ENCODE data around the gene RIPOR3. TPM values are rescaled to one million over a fixed set of nuclear protein-coding genes. Genes with fewer than 3 reads are reported as not detected.
A peak's percentile ranks its signal among the peaks of the same experiment; 100 is the strongest.

RIPOR3 gene
- total RNA-seq, 2 experiments from 2014 or later, result not detected

DNA sequence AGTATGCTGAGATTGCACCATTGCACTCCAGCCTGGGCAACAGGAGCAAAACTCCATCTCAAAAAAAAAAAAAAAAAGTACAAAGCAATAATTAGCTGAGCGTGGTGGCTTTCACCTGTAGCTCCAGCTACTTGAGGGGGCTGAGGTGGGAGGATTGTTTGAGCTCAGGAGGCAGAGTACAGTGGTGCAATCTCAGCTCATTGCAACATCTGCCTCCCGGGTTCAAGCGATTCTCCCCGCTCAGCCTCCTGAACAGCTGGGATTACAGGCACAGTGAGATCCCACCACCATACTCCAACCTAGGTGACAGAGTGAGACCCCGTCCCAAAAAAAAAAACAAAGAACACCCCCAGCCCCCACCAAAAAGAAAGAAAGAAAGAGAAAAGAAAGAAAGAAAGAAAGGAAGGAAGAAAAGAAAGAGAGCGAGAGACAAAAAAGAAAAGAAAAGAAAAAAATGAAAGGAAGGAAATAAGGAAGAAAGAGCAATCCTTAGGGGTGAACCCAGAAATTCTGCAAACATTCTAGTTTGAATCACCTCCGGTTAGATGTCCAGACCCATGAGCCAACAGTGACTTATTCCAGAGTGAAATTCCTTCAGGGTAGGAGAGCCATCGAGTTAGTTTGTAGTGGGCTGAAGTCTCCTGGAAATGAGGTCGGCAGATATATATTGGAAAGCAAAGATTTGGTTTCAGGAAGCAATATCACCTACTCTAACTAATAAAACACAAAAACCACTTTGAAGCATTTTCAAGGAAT lies 3.2 kb upstream of the RIPOR3 start:
- Mint-ChIP-seq H3K4me3 (no peak overlapping the region), H3K4me1 (ENCODE audit: low read depth) (peaks cover 18% of the 10 kb centered on the region)
- CTCF ChIA-PET, result interaction anchor here (0.6 to 1.4 kb wide), 2 partner anchors 100 to 102 kb away, joined by 3 read pairs; no protein-coding TSS in a partner anchor

DNA sequence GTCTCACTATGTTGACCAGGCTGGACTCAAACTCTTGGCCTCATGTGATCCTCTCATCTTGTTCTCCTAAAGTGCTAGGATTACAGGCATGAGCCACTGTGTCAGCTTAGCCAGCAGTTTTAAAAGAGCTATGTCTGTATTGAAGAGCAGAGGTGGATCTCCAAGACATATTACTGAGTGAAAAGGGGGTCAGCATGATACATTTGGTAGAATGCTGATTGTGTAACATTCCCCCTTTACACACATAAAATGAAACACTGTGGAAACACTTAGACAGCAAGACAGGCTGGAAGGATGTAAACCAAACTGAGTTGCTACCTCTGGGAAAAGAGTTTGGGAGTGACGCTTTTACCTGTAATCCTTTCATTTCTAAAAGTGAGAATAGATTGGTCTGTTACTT lies 1.7 kb upstream of the RIPOR3 start:
- Mint-ChIP-seq H3K27ac (no peak overlapping the region), H3K9me3 (no peaks in the 10 kb centered on the region), H3K36me3 (ENCODE audit: low read depth) (no peaks in the 10 kb centered on the region), H3K27me3 (ENCODE audit: low read depth) (peaks cover 48% of the 10 kb centered on the region), H3K4me3 (no peak overlapping the region), H3K4me1 (ENCODE audit: low read depth) (peaks cover 18% of the 10 kb centered on the region)
- intact Hi-C loops (cut with micrococcal nuclease), result no loop called here
- CTCF ChIA-PET, result interaction anchor here (1.0 kb wide), 1 partner anchor 57 kb away, joined by 5 read pairs; no protein-coding TSS in a partner anchor
- DNase-seq, result no peak

More for the DNA sequence above, 3.2 kb upstream of the RIPOR3 start:
- intact Hi-C loops (cut with micrococcal nuclease), result no loop called here
- Mint-ChIP-seq H3K36me3 (ENCODE audit: low read depth) (no peaks in the 10 kb centered on the region), H3K27me3 (ENCODE audit: low read depth) (peaks cover 37% of the 10 kb centered on the region), H3K27ac (no peak overlapping the region), H3K9me3 (no peaks in the 10 kb centered on the region)
- DNase-seq, result no peak

DNA sequence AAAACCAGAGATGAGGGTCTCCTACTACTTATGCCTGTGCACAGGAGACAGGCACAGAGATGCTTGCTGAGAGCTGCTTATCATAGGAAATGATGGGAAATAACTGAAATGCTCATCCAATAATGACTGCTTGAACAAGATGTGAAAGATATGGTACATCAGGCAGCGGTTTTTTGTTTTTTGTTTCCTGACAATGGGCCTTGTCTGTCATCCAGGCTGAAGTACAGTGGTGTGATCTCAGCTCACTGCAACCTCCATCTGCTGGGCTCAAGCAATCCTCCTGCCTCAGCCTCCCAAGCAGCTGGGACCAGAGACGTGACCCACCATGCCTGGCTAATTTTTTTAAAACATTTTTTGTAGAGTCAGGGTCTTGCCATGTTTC lies 1.2 kb upstream of the RIPOR3 start:
- H3K4me1 Mint-ChIP-seq (ENCODE audit: low read depth), result peaks cover 18% of the 10 kb centered on the region
- H3K36me3 Mint-ChIP-seq (ENCODE audit: low read depth), result no peaks in the 10 kb centered on the region
- no peak overlapping the region for H3K4me3 Mint-ChIP-seq
- CTCF ChIA-PET, result interaction anchor here (1.0 kb wide), 1 partner anchor 57 kb away, joined by 5 read pairs; no protein-coding TSS in a partner anchor
- no peak overlapping the region for H3K27ac Mint-ChIP-seq
- no peaks in the 10 kb centered on the region for H3K9me3 Mint-ChIP-seq
- intact Hi-C loops (cut with micrococcal nuclease), result no loop called here
- DNase-seq, result no peak
- H3K27me3 Mint-ChIP-seq (ENCODE audit: low read depth), result peaks cover 48% of the 10 kb centered on the region

DNA sequence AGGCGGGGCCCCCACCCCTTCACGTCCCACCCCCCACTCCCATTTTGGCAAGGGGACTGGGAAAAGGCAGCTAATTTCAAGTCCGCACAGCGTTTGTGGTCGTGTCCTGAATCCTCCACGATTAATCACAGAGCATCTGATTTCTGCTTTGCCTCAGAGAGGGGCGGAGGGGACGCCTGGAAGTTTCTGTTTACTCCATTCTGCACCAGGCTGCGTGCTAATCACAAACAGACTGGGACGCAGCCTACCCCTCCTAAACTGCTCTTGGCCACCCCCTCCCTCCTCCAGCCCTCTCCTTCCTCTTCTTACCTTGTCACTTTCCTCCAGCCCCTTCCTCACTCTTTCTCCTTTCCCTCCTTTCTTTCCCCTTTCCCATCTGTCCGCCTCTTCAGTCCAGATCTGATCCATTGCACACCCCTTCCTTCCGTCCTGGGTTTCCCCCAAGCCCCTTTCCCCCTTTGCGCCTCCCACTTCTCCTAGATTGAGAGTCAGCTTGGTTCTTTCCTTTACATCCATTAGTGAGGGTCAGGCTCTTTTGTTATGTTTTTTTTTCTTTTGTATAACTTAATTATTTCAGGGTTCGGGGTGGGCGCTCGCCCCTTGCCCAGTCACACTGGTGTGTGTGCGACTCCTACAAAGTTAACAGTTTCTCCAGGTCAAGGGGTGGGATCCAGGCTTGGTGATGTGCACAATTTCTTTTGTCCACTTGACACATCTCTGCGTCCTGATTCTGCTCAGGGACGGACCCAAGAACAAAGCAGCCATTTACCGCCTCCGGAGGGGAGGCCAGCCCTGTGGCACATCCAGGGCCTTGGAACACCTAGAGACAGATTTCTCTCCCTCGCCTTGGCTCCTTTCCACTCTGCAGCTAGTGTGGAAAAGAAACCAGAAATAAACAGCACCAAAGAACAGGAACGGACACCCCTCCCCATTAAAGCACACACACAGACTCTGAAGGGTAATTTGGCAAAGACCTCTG lies 520 bp upstream of the RIPOR3 start:
- H3K4me3 Mint-ChIP-seq, result peak overlapping the region; percentile 0
- intact Hi-C loops (cut with micrococcal nuclease), result no loop called here
- no peak overlapping the region for H3K27ac Mint-ChIP-seq
- H3K9me3 Mint-ChIP-seq, result no peaks in the 10 kb centered on the region
- H3K4me1 Mint-ChIP-seq (ENCODE audit: low read depth), result peaks cover 18% of the 10 kb centered on the region
- no peaks in the 10 kb centered on the region for H3K36me3 Mint-ChIP-seq (ENCODE audit: low read depth)
- CTCF ChIA-PET, result interaction anchor here (1.0 kb wide), 1 partner anchor 58 kb away, joined by 5 read pairs; no protein-coding TSS in a partner anchor
- no peak for DNase-seq
- H3K27me3 Mint-ChIP-seq (ENCODE audit: low read depth), result peaks cover 48% of the 10 kb centered on the region

DNA sequence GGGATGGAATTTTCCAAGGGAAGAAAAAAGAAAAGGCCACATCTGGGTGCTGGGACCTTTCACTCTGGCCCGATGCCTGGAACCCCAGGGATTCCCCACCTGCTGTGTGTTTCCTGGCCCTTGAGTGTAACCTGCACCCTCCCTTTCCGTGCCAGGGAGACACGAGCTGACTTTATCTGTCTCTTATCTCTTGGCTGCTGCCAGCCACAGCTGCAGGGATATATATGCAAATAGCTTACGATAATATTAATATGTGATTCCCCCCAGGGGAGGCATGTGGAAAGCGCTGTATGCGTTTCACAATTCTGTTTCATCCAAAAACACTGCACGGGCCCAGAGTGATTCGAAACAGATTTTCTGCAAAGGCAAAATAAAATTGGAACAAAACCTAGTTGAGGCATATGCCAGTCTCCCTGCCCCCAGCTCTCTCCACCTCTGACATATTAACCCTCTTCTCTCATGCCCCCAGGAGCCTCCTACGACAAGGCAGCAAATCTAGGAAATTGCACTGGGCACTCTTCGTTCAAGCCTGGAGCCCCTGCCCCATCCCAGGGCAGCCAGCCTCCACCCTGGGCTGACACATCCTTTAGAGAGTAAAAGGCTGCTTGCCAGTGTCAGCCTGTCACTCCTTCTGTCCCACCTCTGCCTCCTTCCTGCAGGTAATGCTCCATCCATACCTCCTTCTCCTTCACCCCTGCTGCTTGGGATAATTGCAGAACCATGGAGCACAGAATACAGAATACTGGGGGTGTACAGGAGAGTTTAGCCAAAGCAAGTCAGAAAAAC lies 1.3 kb downstream of the RIPOR3 start:
- DNase-seq, result no peak
- Mint-ChIP-seq H3K27me3 (ENCODE audit: low read depth) (peaks cover 46% of the 10 kb centered on the region), H3K27ac (no peak overlapping the region), H3K4me3 (no peak overlapping the region), H3K4me1 (ENCODE audit: low read depth) (peaks cover 18% of the 10 kb centered on the region), H3K36me3 (ENCODE audit: low read depth) (no peaks in the 10 kb centered on the region), H3K9me3 (no peaks in the 10 kb centered on the region)
- intact Hi-C loops (cut with micrococcal nuclease), result no loop called here
- CTCF ChIA-PET, result no interaction called here

DNA sequence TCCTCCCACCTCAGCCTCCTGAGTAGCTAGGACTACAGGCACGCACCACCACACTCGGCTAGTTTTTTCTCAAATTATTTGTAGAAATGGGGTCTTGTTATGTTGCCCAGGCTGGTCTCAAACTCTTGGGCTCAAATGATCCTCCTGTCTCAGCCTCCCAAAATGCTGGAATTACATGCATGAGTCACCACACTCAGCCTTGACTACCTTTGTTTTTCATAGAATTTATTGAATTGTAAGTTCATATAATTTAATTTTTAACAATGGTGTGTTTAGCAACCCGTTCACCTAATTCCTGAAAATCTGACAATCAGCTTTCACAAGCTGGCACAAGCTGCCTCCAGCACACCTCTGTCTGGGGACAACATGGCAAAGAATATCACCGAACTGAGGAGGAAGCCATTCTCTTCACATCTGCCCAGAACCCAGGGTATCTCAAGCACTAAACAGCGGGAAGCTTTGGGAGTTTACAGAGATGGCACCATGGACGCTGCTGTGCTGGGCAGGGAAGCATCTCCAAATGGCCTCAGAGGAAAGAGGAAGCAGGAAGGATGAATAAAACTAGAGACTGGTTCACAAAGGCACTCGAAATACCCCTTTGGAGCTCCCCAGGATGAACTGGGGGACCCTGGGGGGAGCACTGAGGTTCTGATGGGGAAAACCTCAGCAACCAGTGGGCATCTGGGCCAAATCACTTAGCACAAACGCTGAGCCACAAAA lies 2.9 kb downstream of the RIPOR3 start:
- peaks cover 18% of the 10 kb centered on the region for H3K4me1 Mint-ChIP-seq (ENCODE audit: low read depth)
- no peak overlapping the region for H3K4me3 Mint-ChIP-seq
- H3K27me3 Mint-ChIP-seq (ENCODE audit: low read depth), result peaks cover 44% of the 10 kb centered on the region
- CTCF ChIA-PET, result no interaction called here
- H3K9me3 Mint-ChIP-seq, result no peaks in the 10 kb centered on the region
- DNase-seq, result no peak
- intact Hi-C loops (cut with micrococcal nuclease), result no loop called here
- no peaks in the 10 kb centered on the region for H3K36me3 Mint-ChIP-seq (ENCODE audit: low read depth)
- no peak overlapping the region for H3K27ac Mint-ChIP-seq

DNA sequence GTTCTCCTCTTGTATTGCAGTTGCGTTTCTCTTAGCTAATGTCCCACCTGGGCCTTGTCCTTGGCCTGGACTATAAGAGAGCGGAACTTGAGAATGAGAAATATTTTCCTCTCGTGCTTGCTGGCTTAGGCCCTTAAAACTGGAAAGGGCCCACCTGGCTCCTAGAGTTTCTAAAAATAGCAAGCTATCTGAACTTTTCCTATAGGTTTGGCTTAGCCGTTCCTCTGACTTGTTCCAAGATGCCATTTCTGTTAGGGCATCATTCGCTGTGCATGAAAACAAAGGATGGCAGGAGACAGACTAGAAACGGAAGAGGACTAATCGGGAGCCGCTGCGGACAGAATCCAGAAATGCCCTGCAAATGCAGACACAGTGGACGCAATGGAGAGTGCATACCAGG lies 4.5 kb downstream of the RIPOR3 start:
- DNase-seq, result no peak
- peaks cover 32% of the 10 kb centered on the region for H3K27me3 Mint-ChIP-seq (ENCODE audit: low read depth)
- no peak overlapping the region for H3K27ac Mint-ChIP-seq
- intact Hi-C loops (cut with micrococcal nuclease), result no loop called here
- H3K4me3 Mint-ChIP-seq, result no peak overlapping the region
- CTCF ChIA-PET, result no interaction called here
- peaks cover 14% of the 10 kb centered on the region for H3K4me1 Mint-ChIP-seq (ENCODE audit: low read depth)
- peaks cover 2% of the 10 kb centered on the region for H3K9me3 Mint-ChIP-seq
- no peaks in the 10 kb centered on the region for H3K36me3 Mint-ChIP-seq (ENCODE audit: low read depth)

DNA sequence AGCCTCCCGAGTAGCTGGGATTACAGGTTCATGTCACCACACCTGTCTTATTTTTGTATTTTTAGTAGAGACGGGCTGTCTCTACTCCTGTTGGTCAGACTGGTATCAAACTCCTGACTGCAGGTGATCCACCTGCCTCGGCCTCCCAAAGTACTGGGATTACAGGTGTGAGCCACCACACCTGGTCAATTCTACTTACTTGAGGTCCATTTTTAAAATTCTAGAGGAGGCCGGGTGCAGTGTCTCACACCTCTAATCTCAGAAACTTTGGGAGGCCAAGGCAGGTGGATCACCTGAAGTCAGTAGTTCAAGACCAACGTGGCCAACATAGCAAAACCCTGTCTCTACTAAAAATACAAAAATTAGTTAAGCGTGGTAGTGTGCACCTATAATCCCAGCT lies 7.8 kb downstream of the RIPOR3 start:
- DNase-seq, result no peak
- Mint-ChIP-seq H3K9me3 (peaks cover 2% of the 10 kb centered on the region), H3K4me1 (ENCODE audit: low read depth) (no peaks in the 10 kb centered on the region), H3K36me3 (ENCODE audit: low read depth) (no peaks in the 10 kb centered on the region), H3K27me3 (ENCODE audit: low read depth) (peaks cover 7% of the 10 kb centered on the region), H3K27ac (no peak overlapping the region), H3K4me3 (no peak overlapping the region)
- CTCF ChIA-PET, result interaction anchor here (0.7 to 0.8 kb wide), 2 partner anchors 22 to 107 kb away, joined by 3 to 4 read pairs; no protein-coding TSS in a partner anchor
- intact Hi-C loops (cut with micrococcal nuclease), result no loop called here

DNA sequence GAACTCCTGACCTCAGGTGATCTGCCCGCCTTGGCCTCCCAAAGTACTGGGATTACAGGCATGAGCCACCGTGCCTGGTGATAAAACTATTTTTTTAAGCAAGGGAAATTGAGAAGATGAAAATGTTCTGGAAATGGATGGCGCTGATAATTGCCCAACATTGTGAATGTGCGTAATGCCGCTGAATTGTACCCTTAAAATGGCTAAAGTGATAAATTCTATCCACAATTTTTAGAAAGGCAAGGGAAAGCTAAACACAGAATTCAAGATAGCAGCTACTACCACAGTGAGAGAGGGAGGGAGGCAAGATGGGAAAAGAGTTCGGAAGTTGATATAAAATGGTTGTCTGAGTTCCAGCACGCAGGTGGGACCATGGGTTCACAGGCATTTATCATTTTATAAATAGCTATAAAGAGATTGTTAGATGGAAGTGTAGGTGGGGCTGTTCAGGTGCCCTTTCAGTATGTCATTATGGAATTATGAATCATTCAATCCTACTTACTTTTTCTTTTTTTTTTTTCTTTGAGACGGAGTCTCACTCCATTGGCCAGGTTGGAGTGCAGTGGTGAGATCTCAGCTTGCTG lies 8.3 kb downstream of the RIPOR3 start:
- no peak overlapping the region for H3K27ac Mint-ChIP-seq
- no peak for DNase-seq
- intact Hi-C loops (cut with micrococcal nuclease), result no loop called here
- no peaks in the 10 kb centered on the region for H3K4me1 Mint-ChIP-seq (ENCODE audit: low read depth)
- peaks cover 2% of the 10 kb centered on the region for H3K9me3 Mint-ChIP-seq
- CTCF ChIA-PET, result interaction anchor here (0.7 to 0.8 kb wide), 2 partner anchors 22 to 108 kb away, joined by 3 to 4 read pairs; no protein-coding TSS in a partner anchor
- H3K27me3 Mint-ChIP-seq (ENCODE audit: low read depth), result peaks cover 2% of the 10 kb centered on the region
- no peaks in the 10 kb centered on the region for H3K36me3 Mint-ChIP-seq (ENCODE audit: low read depth)
- H3K4me3 Mint-ChIP-seq, result no peak overlapping the region

DNA sequence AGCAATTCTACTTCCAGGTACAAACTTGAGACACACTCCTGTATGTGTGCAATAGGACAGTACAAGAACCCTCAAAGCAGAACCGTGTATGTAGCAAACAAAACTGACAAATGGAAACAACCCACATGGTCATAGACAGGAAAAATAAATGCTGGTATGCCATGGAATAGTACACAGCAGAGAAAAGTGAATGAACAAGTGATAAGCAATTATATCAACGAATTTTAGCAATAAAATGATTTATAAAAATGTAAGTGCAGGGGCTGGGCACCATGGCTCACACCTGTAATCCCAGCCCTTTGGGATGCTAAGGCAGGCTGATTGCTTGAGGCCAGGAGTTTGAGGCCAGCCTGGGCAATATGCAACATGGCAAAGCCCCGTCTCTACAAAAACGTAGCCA lies 9.3 kb downstream of the RIPOR3 start:
- Mint-ChIP-seq H3K27me3 (ENCODE audit: low read depth) (peaks cover 2% of the 10 kb centered on the region), H3K4me1 (ENCODE audit: low read depth) (no peaks in the 10 kb centered on the region), H3K27ac (no peak overlapping the region), H3K36me3 (ENCODE audit: low read depth) (no peaks in the 10 kb centered on the region), H3K9me3 (peaks cover 2% of the 10 kb centered on the region), H3K4me3 (no peak overlapping the region)
- DNase-seq, result no peak
- CTCF ChIA-PET, result no interaction called here
- intact Hi-C loops (cut with micrococcal nuclease), result no loop called here

DNA sequence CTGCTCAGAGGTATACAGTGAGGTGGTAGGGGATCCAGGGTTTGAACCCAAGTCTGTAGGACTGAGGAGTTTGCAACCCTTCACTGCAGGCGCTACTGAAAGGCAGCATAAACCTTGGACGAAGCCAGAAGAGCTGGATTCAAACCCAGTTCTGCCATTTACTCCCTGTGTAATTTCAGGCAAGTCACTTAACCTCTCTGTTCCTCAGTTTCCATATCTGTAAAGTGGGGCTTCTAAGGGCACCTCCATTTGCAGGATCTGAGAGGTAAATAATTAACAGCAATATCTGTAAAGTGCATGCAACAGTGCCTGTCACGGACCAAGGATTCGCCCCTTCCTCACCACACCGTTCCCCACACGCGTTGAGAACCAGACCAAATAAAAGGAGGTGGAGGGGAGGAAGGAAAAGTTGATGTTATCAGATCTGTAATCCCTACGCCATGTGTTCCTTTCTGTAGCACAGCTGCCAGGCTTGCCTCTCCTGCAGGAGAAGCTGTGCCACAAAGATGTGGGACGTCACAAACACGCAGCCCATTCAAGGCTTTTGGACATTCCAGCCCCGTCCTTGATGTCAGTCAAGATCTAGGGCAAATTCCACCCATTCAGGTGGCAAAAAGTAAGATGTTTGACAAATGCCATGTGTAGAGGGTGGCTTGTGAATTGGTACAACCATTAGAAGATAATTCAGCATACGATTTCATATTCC lies 9.8 kb downstream of the RIPOR3 start:
- CTCF ChIA-PET, result interaction anchor here (0.7 kb wide), 1 partner anchor 47 kb away, joined by 4 read pairs; no protein-coding TSS in a partner anchor
- H3K4me1 Mint-ChIP-seq (ENCODE audit: low read depth), result no peaks in the 10 kb centered on the region
- H3K27ac Mint-ChIP-seq, result no peak overlapping the region
- peaks cover 2% of the 10 kb centered on the region for H3K9me3 Mint-ChIP-seq
- intact Hi-C loops (cut with micrococcal nuclease), result no loop called here
- peaks cover 2% of the 10 kb centered on the region for H3K27me3 Mint-ChIP-seq (ENCODE audit: low read depth)
- no peak overlapping the region for H3K4me3 Mint-ChIP-seq
- no peak for DNase-seq
- no peaks in the 10 kb centered on the region for H3K36me3 Mint-ChIP-seq (ENCODE audit: low read depth)

All from activated naive CD4-positive, alpha-beta T cell treated with anti-CD3 and anti-CD28 coated beads for 36 hours (primary cell).